Ovary (tissue), 3 donors: ENCODE results near the gene FRMD4A.

Experiments used
- POLR2A ChIP-seq: fragments of 450-650 bp; IDR thresholded peaks from one replicate; pipeline ENCODE4 v1.6.1; 2017; ENCODE audit warnings: antibody characterized with exemption, mild to moderate bottlenecking, moderate library complexity
- TF ChIP-seq, protein P1 (sequence below), 3 donors: fragments of 450-650 bp in 2 of 3; fragments of 200-600 bp in 1 of 3; IDR thresholded peaks; one replicate each; pipeline versions ENCODE4 v1.5.1 to v1.8.0; 2016 to 2022; ENCODE audit warnings: antibody characterized with exemption in 3 of 3, mild to moderate bottlenecking in 1 of 3
- donor health status: DM: no; HTN: no; CAD: no.

DNA sequence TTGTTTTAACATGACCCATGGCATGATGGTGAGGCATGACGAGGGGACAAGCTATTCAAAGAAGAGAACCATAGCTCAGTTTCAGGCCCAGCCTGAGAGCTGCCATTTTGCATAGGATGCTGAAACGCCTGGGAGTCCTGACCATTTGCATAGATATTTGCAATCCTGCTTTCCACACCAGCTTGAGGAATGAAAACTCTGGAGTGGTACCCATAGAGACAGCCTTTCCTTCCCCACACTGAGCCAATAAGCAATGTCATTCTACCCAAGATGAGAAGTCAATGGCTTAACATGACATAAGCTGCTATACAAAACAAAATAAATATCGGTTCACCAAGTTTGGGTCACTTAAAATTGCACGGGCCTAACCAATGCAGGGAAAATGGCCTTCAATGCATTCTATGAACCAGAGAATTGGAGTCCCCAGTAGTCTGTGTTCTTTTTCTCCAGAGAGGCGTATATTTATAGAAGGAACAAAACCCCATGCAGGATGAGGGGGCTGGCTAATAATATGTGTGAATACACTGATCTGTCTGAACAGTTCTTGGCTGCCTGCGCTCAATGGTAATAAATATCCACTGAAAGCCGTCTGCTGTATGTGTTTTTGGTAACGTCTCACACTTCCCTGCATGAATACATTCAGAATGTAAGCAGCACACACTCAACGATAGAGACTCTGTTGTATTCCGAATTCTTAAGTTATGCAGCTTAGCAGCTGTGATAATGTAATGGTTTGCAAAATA, 329.3 kb downstream of the FRMD4A start:
- TF ChIP-seq, protein P1, sequence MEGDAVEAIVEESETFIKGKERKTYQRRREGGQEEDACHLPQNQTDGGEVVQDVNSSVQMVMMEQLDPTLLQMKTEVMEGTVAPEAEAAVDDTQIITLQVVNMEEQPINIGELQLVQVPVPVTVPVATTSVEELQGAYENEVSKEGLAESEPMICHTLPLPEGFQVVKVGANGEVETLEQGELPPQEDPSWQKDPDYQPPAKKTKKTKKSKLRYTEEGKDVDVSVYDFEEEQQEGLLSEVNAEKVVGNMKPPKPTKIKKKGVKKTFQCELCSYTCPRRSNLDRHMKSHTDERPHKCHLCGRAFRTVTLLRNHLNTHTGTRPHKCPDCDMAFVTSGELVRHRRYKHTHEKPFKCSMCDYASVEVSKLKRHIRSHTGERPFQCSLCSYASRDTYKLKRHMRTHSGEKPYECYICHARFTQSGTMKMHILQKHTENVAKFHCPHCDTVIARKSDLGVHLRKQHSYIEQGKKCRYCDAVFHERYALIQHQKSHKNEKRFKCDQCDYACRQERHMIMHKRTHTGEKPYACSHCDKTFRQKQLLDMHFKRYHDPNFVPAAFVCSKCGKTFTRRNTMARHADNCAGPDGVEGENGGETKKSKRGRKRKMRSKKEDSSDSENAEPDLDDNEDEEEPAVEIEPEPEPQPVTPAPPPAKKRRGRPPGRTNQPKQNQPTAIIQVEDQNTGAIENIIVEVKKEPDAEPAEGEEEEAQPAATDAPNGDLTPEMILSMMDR (IDR thresholded peaks at IDR 0.05) = no peak
- no peak for TF ChIP-seq POLR2A
